Measurements from ENCODE around the gene RALGAPA2.

RALGAPA2 gene

DNA sequence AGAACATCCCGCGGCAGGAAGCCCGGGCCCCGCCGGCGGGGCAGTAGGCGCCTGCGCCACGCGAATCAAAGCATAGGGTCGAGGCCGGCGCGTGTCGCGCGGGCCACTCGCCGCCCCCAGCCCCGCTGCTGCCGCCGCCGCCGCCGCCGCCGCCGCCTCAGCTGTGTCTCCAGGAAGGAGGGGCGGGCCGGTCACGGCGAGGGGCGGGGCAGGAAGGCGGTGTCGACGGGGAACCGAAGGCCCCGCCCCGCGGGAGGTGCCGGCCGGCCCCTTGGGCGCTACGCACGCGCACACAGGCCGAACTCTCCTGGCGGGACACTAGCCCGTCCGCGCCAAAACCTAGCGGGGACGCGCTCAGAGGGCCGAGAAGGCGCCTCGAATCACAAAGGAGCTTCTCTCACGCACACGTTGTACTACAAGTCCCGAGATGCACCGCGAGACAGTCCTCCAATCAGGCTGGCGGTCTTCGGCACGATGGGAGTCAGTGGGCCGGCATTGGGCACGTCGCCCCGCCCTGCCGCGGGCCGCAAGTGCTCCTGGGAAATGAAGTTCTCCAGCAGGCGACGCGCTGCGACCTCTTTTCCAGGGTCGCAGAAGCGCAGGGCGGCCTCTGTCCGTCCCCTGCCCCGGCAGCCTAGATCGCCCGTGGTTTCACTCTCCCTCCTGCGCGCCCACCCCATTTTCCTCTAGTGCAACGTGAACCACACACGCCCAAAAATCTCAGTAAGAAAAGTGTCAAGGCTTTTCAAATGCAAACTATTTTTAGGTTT lies at the start of gene RALGAPA2:
TSS of gene RALGAPA2 (minus strand) at position 171 of the 770 bp plus-strand sequence. CDS start at position 7, 164 bp downstream.
- peak; percentile 96 for DNase-seq (ENCODE audit: low read depth, low spot score)

- DNase-seq (ENCODE audit: low read depth, low spot score): no peak
Observed at GRCh38 chr20:20761301-20761700, 48.9 kb upstream of the RALGAPA2 start.

GRCh38 chr20:20759132-20759531 lies 46.7 kb upstream of the RALGAPA2 start:
- DNase-seq (ENCODE audit: low read depth, low spot score): no peak

DNA sequence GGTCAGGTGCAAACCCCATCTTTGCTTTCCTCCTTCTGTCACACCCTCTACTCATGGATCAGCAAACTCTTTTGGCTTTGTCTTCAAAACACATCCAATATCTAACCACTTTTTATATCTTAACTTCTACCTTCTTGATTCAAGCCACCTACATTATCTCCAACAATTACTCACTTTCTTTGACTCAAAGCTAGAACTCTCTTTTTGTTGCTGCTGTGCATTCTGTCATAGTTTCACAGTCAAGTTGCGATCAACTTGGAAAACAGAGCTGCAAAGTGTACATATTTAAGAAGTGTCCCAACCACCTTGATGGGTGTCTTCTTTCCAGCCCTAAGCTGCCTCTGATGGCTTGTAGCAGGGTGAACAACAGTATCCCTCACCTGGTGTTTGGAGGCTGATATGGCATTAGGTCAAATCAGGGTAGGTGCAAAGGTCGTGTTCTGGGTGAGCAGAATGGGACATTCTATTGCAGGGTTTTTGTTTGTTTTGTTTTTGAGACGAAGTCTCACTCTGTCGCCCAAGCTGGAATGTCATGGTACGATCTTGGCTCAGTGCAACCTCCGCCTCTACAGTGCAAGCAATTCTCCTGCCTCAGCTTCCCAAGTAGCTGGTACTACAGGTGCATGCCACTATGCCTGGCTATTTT lies 43.4 kb upstream of the RALGAPA2 start:
- DNase-seq (ENCODE audit: low read depth, low spot score): no peak

DNA sequence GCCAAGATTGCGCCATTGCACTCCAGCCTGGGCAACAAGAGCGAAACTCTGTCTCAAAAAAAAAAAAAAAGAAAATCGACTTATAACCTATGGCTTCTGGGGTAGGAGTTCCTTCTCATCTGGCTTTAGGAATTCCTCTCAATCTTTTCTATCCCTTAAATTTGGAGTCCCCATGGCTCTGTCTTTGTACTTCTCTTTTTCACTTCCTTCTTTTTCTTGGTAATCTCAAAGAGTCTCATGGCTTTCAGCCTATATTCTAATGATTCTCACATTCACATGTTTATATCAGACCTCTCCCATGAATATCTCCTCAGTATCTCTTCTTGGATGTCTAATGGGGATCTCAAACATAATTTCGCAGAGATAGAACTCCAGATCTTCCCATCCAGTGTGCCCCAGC lies 42.8 kb upstream of the RALGAPA2 start:
- no peak for DNase-seq (ENCODE audit: low read depth, low spot score)

DNA sequence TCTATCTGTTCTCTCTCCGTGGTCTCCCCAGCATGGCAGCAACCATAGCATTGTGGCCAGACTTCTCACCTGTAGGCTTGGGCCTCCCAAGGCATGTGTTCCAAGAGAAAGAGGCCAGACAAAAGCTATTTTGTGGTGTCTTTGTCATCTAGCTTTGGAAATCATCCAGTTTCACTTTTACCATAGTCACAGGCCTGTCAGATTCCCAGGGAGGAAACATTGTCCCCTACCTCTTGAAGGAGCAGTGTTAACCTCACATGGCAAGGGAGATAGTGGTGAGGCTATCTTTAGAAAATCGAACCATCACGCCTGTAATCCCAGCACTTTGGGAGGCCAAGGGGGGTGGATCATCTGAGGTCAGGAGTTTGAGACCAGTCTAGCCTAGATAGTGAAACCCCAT lies 42.3 kb upstream of the RALGAPA2 start:
- no peak for DNase-seq (ENCODE audit: low read depth, low spot score)

- no peak for DNase-seq (ENCODE audit: low read depth, low spot score)
Observed at GRCh38 chr20:20752712-20753111, 40.3 kb upstream of the RALGAPA2 start.

GRCh38 chr20:20747298-20747697 lies 34.9 kb upstream of the RALGAPA2 start:
- no peak for DNase-seq (ENCODE audit: low read depth, low spot score)

DNA sequence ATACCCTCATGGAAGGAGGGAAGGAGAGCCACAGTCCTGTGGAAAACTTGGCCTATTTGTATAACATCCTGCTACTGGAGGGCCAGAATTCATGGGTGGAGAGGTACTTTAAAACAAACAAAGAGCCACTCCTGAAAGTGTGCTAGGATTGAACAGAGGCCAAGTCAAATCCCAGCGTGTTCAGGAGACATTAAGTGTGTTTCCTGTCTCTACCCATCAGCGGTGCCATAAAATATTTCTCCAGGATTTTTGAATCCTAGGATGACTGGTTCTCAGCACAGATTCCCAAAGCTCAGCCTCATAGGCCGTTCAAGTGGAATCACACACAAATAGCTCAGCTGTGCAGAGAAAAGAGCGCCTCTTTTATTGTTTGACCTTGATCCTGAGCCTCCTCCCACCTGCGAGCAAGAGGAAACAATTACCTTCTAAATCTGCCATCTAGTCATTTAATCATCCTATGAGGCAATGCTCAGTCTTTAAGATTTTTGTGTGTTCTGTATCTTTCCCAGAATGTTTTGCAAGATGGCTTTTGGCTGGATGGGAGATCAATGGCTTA lies 31.8 kb upstream of the RALGAPA2 start:
- DNase-seq (ENCODE audit: low read depth, low spot score): no peak

- DNase-seq (ENCODE audit: low read depth, low spot score): no peak
Observed at GRCh38 chr20:20743511-20744169, 31.2 kb upstream of the RALGAPA2 start.

DNA sequence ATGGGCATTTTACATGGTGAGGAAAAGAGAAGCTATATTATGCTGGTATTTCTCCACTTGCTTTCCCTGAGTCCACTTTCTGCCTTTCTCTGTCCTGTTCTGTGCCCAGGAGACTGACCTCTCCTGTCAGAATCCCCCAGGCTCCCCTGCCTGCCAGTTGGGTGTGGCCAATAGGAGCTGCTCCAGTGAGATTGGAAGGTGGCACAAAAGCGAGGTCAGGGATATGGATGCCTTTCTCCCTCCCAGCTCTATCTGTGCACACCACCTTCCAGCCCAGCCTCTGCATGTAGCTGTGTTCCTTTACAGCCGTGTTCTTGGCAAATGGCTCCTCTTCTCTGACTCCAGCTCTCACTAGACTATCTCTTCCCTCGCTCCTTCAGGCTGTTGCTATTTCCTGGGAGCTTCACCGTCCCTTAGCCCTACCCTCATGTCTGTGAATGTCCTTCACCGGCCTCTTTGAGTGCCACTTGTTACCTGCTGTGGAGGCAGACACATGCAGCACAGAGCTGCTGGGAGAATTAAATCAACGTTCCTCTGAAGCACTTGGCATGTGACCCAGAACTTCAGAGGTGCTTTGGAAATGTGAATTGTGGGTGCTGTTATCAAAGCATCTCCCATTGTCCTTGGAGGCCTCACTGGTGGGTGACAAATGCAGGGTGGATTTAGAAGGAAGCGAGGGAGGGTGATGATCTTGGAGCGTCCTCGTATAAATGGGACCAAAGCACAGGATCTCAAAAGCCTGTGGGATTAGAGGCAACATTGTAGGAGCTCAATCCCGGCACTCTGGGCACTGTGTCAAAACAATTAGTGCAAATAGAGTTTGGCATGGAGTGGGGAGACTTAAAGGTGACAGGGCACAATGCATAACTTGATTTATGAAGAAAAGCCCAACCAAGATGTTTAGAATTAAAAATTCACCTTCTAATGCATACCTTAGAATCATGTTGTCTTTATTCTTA lies 28.9 kb upstream of the RALGAPA2 start:
- no peak for DNase-seq (ENCODE audit: low read depth, low spot score)

DNA sequence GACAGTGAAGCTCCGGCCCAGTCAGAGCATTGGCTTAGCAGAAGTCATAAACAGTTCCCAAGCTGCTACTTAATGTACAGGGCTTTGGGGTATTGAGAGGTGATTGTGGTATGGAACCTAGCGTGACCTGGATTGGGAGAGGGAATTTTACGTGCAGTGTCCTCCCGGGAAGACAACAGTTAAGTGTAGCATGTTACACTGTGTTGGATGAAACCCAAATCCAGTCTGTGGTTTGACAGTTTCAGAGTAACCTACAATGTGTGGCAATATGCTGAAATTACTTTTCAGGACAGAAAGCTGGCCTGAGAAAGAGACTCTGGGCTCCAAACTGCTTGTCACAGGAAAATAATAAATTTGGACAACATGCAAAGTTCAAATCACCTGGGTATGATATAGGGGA lies 28.1 kb upstream of the RALGAPA2 start:
- no peak for DNase-seq (ENCODE audit: low read depth, low spot score)

DNA sequence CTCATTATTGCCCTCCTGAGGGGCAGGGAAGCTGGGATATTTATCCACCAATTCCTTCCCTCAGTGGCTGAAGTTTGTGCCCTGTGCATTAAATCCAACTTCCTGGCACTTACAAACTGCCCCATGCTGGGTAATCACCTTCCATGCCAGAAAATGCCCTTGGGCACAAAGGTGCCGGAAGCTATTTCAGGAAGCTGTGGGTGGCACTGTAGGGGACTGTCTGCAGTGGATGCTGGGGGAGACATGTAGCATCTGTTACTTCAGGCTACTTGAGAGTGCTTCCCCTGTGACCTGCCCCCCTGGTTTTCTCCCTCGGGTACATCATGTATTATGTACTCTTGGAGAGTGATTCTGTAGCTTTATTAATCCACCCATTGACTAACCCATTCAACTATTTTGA lies 24.7 kb upstream of the RALGAPA2 start:
- no peak for DNase-seq (ENCODE audit: low read depth, low spot score)

- DNase-seq (ENCODE audit: low read depth, low spot score): no peak
Observed at GRCh38 chr20:20736303-20736702, 23.9 kb upstream of the RALGAPA2 start.

DNA sequence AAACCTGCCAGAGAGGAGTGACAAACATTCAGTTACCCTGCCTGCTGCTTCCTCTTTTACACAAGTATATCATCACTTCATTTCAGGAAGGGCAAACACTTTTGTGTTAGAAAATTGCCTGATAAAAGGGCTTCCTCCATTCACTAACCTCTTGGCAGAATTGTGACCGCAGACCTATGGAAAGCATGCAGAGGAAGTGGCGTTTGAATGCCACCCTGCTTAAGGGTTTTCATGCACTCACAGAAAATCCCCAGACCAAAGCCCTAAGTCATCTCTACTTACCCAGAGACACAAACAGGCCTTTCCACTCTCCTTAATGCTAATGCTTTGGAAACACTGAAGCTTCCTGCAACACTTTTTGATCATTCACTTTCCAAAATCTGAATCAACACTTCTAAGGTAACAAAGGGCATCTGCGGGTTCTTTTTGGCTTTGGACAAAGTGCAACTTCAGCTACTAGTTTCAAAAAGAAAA lies 22.1 kb upstream of the RALGAPA2 start:
- DNase-seq (ENCODE audit: low read depth, low spot score): no peak

DNA sequence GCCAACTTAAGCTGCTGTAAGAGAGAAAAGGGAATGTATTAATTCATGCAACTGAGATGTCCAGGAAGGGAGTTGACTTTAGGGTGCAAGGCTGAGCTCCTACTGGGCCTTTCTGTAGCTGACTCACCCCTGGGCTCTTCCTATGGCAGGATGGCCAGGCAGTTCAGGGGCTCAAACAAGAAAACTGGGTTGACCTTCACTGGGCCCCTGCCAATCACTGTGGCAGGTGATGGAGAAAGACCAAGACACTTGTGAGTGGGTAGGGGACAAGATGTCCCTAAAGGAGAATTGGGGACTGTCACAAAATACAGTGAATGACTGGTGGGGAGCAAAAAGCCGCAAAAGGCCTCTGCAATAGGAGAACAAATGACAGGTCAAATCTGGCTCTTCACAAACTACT lies 21.5 kb upstream of the RALGAPA2 start:
- no peak for DNase-seq (ENCODE audit: low read depth, low spot score)

DNA sequence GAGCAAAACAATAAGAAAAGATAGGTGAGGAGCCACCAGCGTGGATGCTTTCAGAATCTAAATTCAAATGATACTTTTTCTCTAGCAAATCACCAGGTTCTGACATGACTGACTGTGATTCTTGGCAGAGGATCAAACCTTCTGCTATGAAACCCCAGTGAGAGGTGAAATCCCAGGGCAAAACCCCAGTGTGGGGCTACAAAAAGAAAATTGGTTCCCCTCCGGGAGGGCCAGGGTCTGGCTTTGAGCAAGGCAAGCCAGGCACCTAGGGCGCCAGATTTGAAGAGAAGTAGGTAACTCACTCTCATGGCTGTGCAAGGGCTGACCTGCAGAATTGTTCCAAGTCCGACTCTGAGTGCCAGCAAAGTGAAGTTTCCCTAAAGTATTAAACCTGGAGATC lies 20.2 kb upstream of the RALGAPA2 start:
- peak; percentile 49 for DNase-seq (ENCODE audit: low read depth, low spot score)

GRCh38 chr20:20731945-20732296 lies 19.5 kb upstream of the RALGAPA2 start:
- DNase-seq (ENCODE audit: low read depth, low spot score): no peak

GRCh38 chr20:20731000-20731944 lies 18.8 kb upstream of the RALGAPA2 start:
- DNase-seq (ENCODE audit: low read depth, low spot score): no peak

- no peak for DNase-seq (ENCODE audit: low read depth, low spot score)
Observed at GRCh38 chr20:20729563-20729962, 17.1 kb upstream of the RALGAPA2 start.

Data from smooth muscle cell of the brain vasculature (primary cell).